ENCODE data around the gene SLC39A11.

SLC39A11 gene

DNA sequence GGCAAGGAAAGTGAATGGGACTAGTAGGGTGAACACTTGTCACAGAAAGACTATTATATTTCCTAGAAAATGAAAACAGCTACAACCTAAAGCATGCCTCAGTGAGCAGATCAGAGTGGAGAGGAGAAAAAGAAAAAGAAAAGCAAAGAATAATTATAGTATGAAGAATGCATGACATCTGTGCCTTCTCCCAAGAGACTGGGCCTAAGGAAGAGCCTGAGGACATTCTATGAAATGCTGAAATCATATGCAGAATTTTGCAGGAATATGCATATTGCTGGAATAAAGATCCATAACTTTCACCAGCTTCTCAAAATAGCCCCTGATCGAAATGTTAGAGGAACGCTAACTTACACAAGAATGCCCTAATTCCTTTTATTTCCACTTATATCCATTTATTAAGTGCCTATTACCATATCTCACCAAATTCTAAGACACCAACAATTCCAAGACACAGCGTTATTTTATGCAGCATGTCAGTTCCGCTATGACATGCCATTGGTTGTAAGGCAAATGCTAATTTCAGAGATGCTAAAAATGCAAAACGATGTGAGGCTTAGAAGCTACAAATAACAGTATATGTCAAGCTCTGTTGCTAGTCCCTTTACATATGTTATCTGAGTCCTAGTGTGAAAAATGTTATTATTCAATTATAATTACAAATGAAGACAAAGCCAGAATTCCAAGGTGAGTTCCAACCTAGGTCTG is 171.0 kb downstream of the SLC39A11 start:
- Histone ChIP-seq H3K27ac (no peak overlapping the region), H3K9ac (no peak overlapping the region)
- TF ChIP-seq, protein P1, sequence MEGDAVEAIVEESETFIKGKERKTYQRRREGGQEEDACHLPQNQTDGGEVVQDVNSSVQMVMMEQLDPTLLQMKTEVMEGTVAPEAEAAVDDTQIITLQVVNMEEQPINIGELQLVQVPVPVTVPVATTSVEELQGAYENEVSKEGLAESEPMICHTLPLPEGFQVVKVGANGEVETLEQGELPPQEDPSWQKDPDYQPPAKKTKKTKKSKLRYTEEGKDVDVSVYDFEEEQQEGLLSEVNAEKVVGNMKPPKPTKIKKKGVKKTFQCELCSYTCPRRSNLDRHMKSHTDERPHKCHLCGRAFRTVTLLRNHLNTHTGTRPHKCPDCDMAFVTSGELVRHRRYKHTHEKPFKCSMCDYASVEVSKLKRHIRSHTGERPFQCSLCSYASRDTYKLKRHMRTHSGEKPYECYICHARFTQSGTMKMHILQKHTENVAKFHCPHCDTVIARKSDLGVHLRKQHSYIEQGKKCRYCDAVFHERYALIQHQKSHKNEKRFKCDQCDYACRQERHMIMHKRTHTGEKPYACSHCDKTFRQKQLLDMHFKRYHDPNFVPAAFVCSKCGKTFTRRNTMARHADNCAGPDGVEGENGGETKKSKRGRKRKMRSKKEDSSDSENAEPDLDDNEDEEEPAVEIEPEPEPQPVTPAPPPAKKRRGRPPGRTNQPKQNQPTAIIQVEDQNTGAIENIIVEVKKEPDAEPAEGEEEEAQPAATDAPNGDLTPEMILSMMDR (conservative IDR thresholded peaks at IDR 0.05; ENCODE audit: low read depth, low read length) = no peak

DNA sequence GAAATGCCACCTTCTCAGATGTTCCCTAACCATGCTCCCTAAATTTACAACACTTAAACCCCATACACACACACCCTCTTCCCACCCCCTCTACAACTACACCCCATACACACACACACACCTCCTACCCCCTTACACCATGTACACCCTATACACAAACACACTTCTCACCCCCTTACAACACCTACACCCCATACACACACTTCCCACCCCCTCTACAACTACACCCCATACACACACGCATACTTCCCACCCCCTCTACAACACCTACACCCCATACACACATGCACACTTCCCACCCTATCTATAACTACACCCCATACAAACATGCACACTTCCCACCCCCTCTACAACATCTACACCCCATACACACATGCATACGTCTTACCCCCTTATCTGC is 172.0 kb downstream of the SLC39A11 start:
- Histone ChIP-seq H3K4me2 (no peak overlapping the region), H3K4me3 (IDR thresholded peaks at IDR 0.05; ENCODE audit: insufficient read depth, low read depth, low read length) (no peak overlapping the region), H4K20me1 (ENCODE audit: insufficient read depth) (no peaks in the 10 kb centered on the region), H3K4me1 (ENCODE audit: low read depth, poor library complexity, severe bottlenecking) (no peaks in the 10 kb centered on the region), H3K79me2 (ENCODE audit: insufficient read depth, low read depth) (no peaks in the 10 kb centered on the region), H3K9ac (no peak overlapping the region), H3K36me3 (ENCODE audit: insufficient read depth) (no peaks in the 10 kb centered on the region), H3K27me3 (ENCODE audit: insufficient read depth, low read depth) (no peaks in the 10 kb centered on the region), H2AFZ (ENCODE audit: low read depth) (no peak overlapping the region), H3K27ac (no peak overlapping the region)
- TF ChIP-seq, protein P1 (conservative IDR thresholded peaks at IDR 0.05; ENCODE audit: low read depth, low read length) = no peak

More for the DNA sequence above, 171.0 kb downstream of the SLC39A11 start:
- no peak overlapping the region for H3K4me3 ChIP-seq (IDR thresholded peaks at IDR 0.05; ENCODE audit: insufficient read depth, low read depth, low read length)
- no peaks in the 10 kb centered on the region for H3K4me1 ChIP-seq (ENCODE audit: low read depth, poor library complexity, severe bottlenecking)
- H3K4me2 ChIP-seq = no peak overlapping the region
- H3K79me2 ChIP-seq (ENCODE audit: insufficient read depth, low read depth) = no peaks in the 10 kb centered on the region
- H4K20me1 ChIP-seq (ENCODE audit: insufficient read depth) = no peaks in the 10 kb centered on the region
- H3K36me3 ChIP-seq (ENCODE audit: insufficient read depth) = no peaks in the 10 kb centered on the region
- no peak overlapping the region for H2AFZ ChIP-seq (ENCODE audit: low read depth)
- H3K27me3 ChIP-seq (ENCODE audit: insufficient read depth, low read depth) = no peaks in the 10 kb centered on the region

DNA sequence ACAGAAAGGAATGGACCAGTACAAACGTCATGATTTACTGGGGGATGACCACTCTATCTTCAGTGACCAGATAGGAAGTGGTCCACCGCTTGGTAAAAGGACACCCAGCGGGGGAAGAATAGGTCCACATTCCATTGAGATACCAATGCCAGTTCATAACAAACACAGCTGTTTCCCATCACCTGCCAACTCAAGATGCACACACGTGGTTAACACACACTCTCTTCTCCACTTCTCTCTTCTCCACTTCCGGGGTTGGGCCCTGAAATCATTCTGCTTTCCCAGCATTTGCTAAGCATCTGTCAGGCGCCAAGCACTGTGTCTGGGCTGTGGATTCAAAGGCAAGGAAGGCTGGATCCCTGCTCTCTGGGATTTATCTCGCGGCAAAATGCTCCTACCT is 175.5 kb downstream of the SLC39A11 start:
- TF ChIP-seq, protein P1 (conservative IDR thresholded peaks at IDR 0.05; ENCODE audit: low read depth, low read length) = no peak
- no peaks in the 10 kb centered on the region for H3K27me3 ChIP-seq (ENCODE audit: insufficient read depth, low read depth)
- no peaks in the 10 kb centered on the region for H3K4me1 ChIP-seq (ENCODE audit: low read depth, poor library complexity, severe bottlenecking)
- no peak overlapping the region for H2AFZ ChIP-seq (ENCODE audit: low read depth)
- H3K79me2 ChIP-seq (ENCODE audit: insufficient read depth, low read depth) = no peaks in the 10 kb centered on the region
- H3K4me2 ChIP-seq = no peak overlapping the region
- no peak overlapping the region for H3K9ac ChIP-seq
- no peaks in the 10 kb centered on the region for H4K20me1 ChIP-seq (ENCODE audit: insufficient read depth)
- H3K36me3 ChIP-seq (ENCODE audit: insufficient read depth) = no peaks in the 10 kb centered on the region
- H3K27ac ChIP-seq = no peak overlapping the region
- H3K4me3 ChIP-seq (IDR thresholded peaks at IDR 0.05; ENCODE audit: insufficient read depth, low read depth, low read length) = no peak overlapping the region

DNA sequence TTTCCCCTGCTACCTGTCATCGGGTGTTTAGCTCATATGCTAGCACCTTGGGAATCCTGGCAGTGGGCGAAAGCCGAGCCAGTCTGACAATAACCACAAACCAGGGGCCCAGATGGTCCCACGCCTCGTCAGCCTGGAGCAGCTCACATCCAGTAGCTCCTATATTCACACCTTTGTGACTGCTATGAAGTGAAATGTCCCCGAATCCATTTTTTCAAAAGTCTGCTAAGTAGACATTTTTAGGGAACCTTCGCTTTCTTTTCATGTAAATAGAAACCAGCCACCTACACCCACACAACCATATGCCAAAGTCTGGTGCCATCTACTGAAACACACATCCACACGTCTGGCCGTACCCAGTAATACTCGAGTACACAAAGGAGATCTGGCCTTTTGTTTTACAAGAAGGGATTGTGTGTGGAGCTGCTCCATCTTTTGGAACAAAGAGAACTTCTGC is 176.8 kb downstream of the SLC39A11 start:
- Histone ChIP-seq H2AFZ (ENCODE audit: low read depth) (no peak overlapping the region), H3K4me1 (ENCODE audit: low read depth, poor library complexity, severe bottlenecking) (no peaks in the 10 kb centered on the region), H3K4me3 (IDR thresholded peaks at IDR 0.05; ENCODE audit: insufficient read depth, low read depth, low read length) (no peak overlapping the region), H3K4me2 (no peak overlapping the region), H3K36me3 (ENCODE audit: insufficient read depth) (no peaks in the 10 kb centered on the region), H3K27me3 (ENCODE audit: insufficient read depth, low read depth) (no peaks in the 10 kb centered on the region), H3K27ac (no peak overlapping the region), H4K20me1 (ENCODE audit: insufficient read depth) (no peaks in the 10 kb centered on the region), H3K79me2 (ENCODE audit: insufficient read depth, low read depth) (no peaks in the 10 kb centered on the region), H3K9ac (no peak overlapping the region)
- TF ChIP-seq, protein P1 (conservative IDR thresholded peaks at IDR 0.05; ENCODE audit: low read depth, low read length) = no peak
